Suprapubic skin (tissue), 4 donors: Measurements from ENCODE around the gene MCIDAS. TPM values are rescaled to one million over a fixed set of nuclear protein-coding genes. Genes with fewer than 3 reads are reported as not detected.

Experiments used
- DNase-seq, 2 donors: peaks; one replicate each; pipeline ENCODE4 v3.0.0-alpha.2; 2019; ENCODE audit warnings: low spot score in 2 of 2
- H3K27ac ChIP-seq: fragments of 200-600 bp; sonication (generic); one replicate; pipeline ENCODE4 v1.5.1; 2019
- H3K27me3 ChIP-seq: fragments of 200-600 bp; sonication (generic); one replicate; pipeline ENCODE4 v1.5.1; 2019
- H3K36me3 ChIP-seq: fragments of 200-600 bp; sonication (generic); one replicate; pipeline ENCODE4 v1.5.1; 2019
- H3K4me1 ChIP-seq: fragments of 200-600 bp; sonication (generic); one replicate; pipeline ENCODE4 v1.5.1; 2019
- H3K4me3 ChIP-seq: fragments of 200-600 bp; sonication (generic); one replicate; pipeline ENCODE4 v1.5.1; 2019; ENCODE audit warnings: mild to moderate bottlenecking
- H3K9me3 ChIP-seq: fragments of 200-600 bp; sonication (generic); one replicate; pipeline ENCODE4 v1.5.1; 2019
- CTCF ChIP-seq, 2 donors: fragments of 200-600 bp in 1 of 2; fragments of 450-650 bp in 1 of 2; sonication (generic) in 1 of 2; IDR thresholded peaks; one replicate each; pipeline ENCODE4 v1.5.1; 2016 to 2019; ENCODE audit warnings: antibody characterized with exemption in 2 of 2, mild to moderate bottlenecking in 1 of 2, moderate library complexity in 1 of 2
- EP300 ChIP-seq: sonication (generic); formaldehyde crosslinking; IDR thresholded peaks from one replicate; pipeline ENCODE4 v1.6.1; 2017; ENCODE audit warnings: antibody characterized with exemption
- POLR2A ChIP-seq, 2 donors: fragments of 450-650 bp; IDR thresholded peaks; one replicate each; pipeline ENCODE4 v1.6.1; 2017; ENCODE audit warnings: antibody characterized with exemption in 2 of 2, mild to moderate bottlenecking in 2 of 2, moderate library complexity in 2 of 2
- POLR2AphosphoS5 ChIP-seq, 3 donors: sonication (generic); formaldehyde crosslinking; IDR thresholded peaks; one replicate each; pipeline ENCODE4 v1.6.1; 2017; ENCODE audit warnings: antibody characterized with exemption in 3 of 3
- WGBS: methylation state at CpG from one replicate; pipeline ENCODE4 v1.1.5; 2018; 5-methylcytosine and 5-hydroxymethylcytosine counted together
- total RNA-seq, 4 donors: library from RNA; depleted of rRNA; stranded (reverse); fragments of >200 nt; gene quantifications; one replicate each; pipeline ENCODE4 v1.1.0, GENCODE V29; 2016

The MCIDAS gene
- total RNA-seq, 4 donors from 2014 or later: not detected

GRCh38 chr5:55226027-55226933, 835 bp downstream of the MCIDAS start:
- Histone ChIP-seq H3K4me3 (peak overlapping the region; percentile 45), H3K4me1 (peaks cover 19% of the 10 kb centered on the region), H3K9me3 (no peaks in the 10 kb centered on the region), H3K27ac (no peak overlapping the region), H3K27me3 (peaks cover 100% of the 10 kb centered on the region), H3K36me3 (no peaks in the 10 kb centered on the region)
- TF ChIP-seq POLR2AphosphoS5 (IDR thresholded peaks at IDR 0.05): no peak
- TF ChIP-seq CTCF (IDR thresholded peaks at IDR 0.05): peak in 1 of 2 donors; percentile 31
- peak in 1 of 2 donors; percentile 65 for DNase-seq
- WGBS: 17% methylated on average over 19 of the region's 54 CpGs

DNA sequence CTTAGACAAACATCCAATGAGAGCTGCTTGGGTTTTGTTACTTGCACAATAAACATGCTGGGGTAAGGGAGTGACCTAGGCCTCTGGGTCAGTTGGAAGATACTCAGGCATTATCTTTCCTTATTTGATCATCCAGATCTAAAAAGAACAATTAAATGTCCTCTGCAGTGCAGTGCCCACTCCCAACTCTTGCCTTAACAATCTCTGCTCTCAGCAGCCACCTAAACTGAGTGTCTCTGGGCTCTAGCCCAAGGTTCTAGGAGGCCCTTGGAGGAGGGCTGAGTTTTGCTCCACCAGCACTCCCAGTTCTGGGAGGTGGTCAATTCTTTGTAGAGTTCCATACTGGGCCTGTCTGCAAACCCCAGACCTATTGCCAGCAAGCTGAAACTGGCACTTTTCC, 1.8 kb downstream of the MCIDAS start:
- H3K36me3 ChIP-seq: no peaks in the 10 kb centered on the region
- H3K27me3 ChIP-seq: peaks cover 100% of the 10 kb centered on the region
- H3K27ac ChIP-seq: no peak overlapping the region
- no peaks in the 10 kb centered on the region for H3K9me3 ChIP-seq
- no peak for DNase-seq
- no peak overlapping the region for H3K4me3 ChIP-seq
- peaks cover 24% of the 10 kb centered on the region for H3K4me1 ChIP-seq
- no peak for TF ChIP-seq CTCF (IDR thresholded peaks at IDR 0.05)
- no peak for TF ChIP-seq EP300

- H3K36me3 ChIP-seq: no peaks in the 10 kb centered on the region
- no peak for DNase-seq
- peaks cover 97% of the 10 kb centered on the region for H3K27me3 ChIP-seq
- WGBS: 76% methylated on average over 7 of the region's 7 CpGs
- H3K4me3 ChIP-seq: no peak overlapping the region
- H3K9me3 ChIP-seq: no peaks in the 10 kb centered on the region
- TF ChIP-seq CTCF (IDR thresholded peaks at IDR 0.05) (no peak), POLR2A (IDR thresholded peaks at IDR 0.05) (no peak), EP300 (no peak), POLR2AphosphoS5 (IDR thresholded peaks at IDR 0.05) (no peak)
- H3K27ac ChIP-seq: no peak overlapping the region
- peaks cover 28% of the 10 kb centered on the region for H3K4me1 ChIP-seq
Observed at GRCh38 chr5:55223812-55224240, 3.3 kb downstream of the MCIDAS start.

DNA sequence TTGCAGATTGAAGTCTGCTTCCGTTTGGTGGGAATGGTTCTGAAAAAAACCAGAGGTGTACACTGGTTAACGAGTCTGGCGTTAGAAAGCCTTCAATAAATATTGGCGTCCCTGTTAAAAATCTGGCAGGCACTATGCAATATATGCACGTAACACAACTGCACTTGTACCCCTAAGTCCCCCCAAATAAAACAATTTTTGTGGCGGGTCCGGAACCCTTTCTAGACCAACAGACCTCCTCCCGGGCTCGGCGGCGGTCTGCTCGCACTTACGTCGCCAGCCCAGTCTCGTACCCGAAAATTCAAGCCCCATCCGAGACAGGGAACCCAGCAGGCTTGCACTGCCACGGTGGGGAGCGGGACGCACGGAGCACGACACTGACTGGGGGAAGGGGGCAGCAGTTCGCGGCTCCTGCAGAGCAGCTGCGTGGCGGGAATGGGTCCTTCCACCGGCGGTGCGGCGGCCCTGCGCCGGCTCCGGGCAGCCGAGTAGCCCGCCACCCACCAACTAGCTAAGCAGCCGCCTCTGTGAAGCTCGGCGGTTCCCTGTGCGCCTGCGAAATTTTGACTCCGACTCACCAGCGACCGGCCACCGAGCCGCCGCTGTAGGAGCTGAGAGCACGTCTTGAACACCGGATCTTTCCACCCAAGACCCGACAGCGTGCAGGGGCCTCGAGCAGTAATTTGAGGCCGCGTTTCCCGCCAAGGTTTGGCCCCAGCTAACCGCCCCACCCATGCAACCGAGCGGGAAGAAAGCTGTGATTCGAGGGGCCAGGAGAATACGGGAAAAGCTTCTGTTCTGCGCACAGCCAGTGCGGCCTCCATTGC, 3.9 kb downstream of the MCIDAS start:
- TF ChIP-seq POLR2AphosphoS5 (IDR thresholded peaks at IDR 0.05) (no peak), CTCF (IDR thresholded peaks at IDR 0.05) (no peak), EP300 (no peak), POLR2A (IDR thresholded peaks at IDR 0.05) (no peak)
- no peak overlapping the region for H3K4me3 ChIP-seq
- H3K9me3 ChIP-seq: no peaks in the 10 kb centered on the region
- no peak overlapping the region for H3K27ac ChIP-seq
- peaks cover 28% of the 10 kb centered on the region for H3K4me1 ChIP-seq
- H3K27me3 ChIP-seq: peaks cover 97% of the 10 kb centered on the region
- no peak for DNase-seq
- WGBS: 45% methylated on average over 18 of the region's 61 CpGs
- no peaks in the 10 kb centered on the region for H3K36me3 ChIP-seq
